HG03432 (cell line): ENCODE measurements around the gene STIM1.
"Not testable (repeated sequence)": the region's sequence is repeated elsewhere in the genome, so short reads cannot be mapped to it uniquely, and the experiment has no call there.

ENCODE experiments used
- ATAC-seq: cut with Tn5 transposase; IDR thresholded peaks from one replicate; pipeline ENCODE4 v1.9.1; 2021; ENCODE audit warnings: mild to moderate bottlenecking, moderate library complexity; ENCODE audit not compliant: unreplicated experiment

STIM1 gene

DNA sequence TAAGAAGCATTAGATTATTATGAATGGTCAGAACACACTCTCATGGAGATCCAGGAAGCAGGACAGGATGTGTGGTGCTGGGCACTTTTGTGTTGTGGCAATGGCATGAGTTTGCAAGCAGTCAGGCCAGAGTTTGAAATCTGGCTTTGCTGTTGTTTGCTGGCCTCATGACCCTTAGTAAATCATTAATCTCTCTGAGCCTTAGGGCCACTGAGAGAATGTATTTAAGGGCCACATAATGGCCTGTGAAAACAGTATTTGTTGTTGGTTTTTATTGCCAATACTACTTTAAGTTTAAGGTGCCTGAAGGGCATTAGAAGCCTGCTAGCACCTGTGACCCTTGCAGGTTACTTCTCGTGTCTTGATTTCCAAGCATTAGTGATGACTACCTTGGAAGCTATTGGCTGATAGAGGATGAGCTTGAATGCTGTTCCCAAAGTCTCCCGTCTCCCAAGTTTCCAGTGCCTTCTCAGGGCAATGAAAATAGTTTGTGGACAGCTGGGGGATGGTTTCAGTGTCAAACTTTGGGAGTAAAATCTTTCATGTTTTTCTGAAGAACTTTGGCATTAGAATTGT is 24.6 kb downstream of the STIM1 start:
- peak; percentile 36 for ATAC-seq

DNA sequence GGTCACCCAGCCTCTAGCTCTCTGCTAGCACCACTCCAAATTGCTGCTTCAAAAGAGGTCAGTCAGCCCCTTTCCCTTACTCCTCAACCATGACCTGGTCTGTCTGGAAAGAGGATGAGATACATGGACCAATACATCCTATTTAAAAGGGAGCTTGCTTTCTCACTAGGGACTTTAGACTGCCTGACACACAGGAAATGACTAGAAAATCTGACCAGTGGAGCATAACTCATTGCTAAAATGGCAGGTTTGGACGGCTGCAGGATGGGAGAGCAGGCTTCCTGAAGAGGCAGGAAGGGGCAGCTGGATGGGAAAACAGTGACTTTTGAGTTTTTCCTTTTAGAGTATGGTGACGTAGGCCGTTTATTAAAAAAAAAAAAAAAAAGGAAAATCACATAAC is 25.3 kb downstream of the STIM1 start:
- peak; percentile 48 for ATAC-seq

DNA sequence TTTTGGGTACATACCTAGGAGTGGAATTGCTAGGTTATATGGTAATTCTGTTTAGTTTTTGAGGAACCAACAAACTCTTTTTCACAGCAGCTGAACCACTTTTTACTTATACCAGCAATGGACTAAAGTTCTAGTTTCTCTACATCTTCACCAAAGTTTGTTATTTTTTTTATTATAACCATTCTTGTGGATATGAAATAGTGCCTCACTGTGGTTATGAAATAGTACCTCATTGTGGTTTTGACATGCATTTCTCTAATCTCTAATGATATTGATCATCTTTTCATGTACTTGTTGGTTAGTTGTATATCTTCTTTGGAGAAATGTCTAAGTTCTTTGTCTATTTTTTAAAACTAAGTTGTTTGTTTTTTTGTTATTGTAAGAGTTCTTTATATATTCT is 27.2 kb downstream of the STIM1 start:
- no peak for ATAC-seq

DNA sequence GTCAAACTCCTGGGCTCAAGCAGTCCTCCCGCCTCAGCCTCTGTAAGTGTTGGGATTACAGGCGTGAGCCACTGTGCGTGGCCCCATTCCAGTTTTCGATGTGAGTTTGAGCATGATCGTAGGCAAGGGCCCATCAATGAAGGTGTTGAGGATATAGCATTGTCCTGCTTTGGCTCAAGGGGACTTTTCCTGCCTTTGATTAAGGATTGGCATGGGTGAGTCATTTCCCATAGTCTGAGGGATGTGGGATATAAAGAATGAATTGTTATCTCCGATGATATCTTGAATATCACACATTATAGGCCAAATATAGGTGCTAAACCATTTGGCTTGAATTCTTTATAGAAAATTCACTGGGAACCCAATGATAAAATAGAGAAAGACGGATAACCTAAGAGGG is 30.4 kb downstream of the STIM1 start:
- no peak for ATAC-seq

DNA sequence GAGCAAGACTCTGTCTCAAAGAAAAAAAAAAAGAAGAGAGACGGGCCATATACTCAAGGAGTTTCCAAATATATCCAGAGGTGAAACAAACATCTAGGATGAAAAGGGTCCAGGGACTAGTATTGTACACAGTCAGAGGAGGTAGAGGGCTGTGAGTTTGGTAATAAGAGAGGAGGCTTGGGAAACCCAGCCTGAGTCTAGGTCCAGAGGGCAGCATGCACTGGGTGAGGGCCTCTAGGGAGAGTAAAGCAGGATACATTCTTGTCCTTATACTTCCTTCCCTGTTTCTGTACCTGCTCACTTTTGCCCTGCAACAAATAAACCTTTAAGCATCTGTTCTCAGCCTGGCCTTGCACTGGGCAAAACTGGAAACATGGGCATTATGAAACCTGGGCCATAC is 31.5 kb downstream of the STIM1 start:
- no peak for ATAC-seq

DNA sequence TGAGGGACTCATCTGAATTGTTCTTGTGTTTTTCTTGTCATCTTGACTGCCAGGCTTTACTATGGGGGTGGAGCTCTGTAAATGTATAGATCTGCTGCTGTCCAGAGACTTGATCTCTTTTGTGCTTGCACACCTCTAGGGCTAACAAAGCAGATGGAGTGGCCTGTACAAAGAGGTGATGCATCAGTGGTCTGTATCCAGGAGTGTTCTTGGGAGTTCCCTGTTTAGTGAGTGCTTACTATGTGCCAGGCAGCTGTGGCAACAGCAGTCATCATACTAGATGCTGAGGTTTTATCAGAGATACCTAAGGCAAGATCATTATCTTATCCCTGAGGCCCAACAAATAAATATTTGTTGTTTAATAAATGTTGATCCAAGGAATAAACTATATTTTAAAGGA is 33.4 kb downstream of the STIM1 start:
- no peak for ATAC-seq

DNA sequence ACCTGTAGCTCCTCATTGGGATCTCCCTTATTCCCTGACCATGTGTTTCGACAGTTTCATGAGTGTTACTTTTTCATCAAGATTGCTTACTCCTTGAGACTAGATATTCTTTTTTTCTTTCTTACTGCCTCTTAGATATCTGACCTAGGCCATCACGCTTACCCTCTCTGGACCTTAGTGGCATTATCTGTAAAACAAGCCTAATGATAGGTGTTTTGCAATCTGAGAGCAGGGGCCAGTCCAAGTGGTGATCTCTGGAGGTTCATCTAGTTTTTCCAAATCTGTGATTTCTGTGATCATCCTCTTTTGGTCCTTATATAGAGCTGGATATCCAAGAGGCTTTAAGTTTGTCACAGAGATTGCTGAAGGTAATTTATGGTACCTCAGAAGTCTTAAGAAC is 34.5 kb downstream of the STIM1 start:
- no peak for ATAC-seq

DNA sequence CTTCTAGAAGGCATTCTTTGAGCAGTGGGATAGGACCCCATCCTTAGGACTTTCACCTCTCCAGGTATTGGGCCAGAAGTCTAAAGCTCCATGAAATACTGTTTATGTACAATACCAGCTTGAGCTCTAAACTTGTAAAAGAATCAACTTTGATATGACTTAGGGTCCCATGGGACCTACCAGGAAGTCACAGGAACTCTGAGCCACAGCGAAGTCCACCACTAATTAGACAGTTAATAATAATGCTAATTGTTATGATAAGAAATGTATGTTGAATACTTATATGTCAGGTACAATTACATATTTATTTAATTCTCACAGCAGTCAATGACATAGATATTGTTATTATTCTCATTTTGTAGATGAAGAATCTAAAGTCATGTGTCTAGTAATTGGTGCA is 35.3 kb downstream of the STIM1 start:
- no peak for ATAC-seq

DNA sequence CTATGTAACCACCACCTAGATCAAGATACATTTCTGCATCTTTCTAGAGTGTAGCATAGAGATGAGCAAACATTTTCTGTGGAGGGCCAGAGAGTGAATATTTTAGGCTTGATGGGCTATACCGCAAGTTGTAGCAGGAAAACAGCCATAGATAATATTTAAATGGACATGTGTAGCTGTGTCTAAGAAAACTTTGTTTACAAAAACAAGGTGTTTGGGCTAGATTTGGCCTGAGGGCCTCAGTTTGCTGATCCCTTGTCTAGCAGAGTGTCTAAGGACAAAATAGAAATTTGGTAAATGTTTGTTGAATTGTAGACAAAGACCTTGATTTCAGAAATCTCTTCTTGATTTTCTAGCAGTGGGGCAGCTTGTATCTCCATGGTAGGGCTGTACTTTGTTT is 36.3 kb downstream of the STIM1 start:
- no peak for ATAC-seq

DNA sequence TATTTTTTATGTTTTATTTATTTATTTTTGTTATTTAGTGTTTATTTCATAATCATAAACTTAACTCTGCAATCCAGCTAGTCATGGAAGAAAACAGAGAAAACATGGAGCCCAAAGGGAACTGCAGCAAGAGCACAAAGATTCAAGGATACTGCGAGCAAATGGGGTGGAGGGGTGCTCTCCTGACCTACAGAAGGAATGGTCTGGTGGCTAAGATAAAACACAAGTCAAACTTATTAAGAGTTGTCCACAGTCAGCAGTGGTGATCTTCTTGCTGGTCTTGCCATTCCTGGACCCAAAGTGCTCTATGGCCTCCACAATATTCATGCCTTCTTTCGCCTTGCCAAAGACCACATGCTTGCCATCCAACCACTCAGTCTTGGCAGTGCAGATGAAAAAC is 36.7 kb downstream of the STIM1 start:
- ATAC-seq: no peak

DNA sequence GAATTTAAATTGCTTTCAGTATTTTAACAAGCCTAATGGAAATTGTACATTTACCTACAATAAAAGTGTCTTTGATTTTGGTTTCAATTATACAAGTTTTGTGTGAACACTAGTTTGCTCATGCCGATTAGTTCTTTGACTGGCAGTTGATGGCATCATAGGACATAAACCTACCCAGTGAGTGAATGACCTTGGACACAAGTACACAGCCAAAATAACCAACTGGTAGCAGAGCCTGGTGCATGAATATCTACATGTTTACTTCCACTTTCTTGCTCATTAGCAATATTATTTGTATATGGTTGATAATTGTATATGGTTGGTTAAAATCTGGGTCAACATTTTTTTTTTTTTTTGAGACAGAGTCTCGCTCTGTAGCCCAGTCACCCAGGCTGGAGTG is 37.8 kb downstream of the STIM1 start:
- ATAC-seq: no peak

DNA sequence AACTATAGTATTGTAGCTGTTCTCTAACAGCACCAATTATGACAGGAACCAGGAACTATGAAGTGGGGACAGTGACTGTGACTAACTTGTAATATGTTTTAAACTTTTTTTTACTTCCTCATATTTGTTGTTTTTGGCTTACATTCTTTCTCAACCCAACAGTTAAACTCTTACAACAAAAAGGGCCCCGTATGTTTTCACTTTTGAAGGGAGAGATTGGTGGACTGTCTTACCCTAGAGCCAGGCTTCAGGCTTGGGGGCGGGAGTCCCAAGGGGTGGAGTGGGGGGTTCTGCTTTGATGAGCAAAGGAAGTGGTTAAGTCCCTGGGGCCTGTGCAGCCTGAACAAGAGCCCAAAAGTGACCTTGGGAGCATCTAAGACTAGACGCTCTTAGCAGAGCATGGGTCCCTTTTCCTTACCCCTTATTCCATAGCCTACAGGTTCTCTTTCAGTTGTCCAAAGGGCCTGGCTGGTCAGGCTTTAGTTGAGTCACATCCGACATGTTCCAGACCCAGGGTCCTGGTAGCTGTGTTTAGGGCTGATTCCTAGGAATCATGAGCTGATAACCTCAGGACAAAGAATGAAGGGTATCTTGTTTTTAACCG is 38.8 kb downstream of the STIM1 start:
- peak; percentile 99 for ATAC-seq

DNA sequence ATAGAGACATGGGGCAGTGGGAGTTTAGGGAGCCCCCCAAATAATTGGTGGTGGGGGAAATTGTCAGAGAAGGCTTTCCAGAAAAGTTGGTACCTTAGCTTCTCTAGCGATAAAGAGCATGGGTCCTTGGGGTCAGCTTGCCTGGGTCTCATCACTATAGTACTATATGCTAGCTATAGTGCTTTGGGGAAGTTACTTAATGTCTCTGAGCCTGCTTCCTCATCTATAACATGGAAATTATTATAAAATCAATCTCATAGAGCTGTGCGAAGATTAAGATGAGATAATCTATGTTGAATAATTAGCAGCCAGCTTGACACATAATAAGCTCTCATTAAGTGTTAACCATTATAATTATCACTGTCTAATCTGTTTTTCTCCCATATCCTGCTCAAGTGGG is 41.2 kb downstream of the STIM1 start:
- no peak for ATAC-seq

DNA sequence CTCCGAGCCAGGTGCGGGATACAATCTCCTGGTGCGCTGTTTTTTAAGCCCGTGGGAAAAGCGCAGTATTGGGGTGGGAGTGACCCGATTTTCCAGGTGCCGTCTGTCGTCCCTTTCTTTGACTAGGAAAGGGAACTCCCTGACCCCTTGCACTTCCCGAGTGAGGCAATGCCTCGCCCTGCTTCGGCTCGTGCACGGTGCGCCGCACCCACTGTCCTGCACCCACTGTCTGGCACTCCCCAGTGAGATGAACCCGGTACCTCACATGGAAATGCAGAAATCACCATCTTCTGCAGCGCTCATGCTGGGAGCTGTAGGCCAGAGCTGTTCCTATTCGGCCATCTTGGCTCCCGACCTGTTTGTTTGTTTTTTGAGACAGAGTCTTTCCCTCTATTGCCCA is 44.8 kb downstream of the STIM1 start:
- not testable (repeated sequence) for ATAC-seq

DNA sequence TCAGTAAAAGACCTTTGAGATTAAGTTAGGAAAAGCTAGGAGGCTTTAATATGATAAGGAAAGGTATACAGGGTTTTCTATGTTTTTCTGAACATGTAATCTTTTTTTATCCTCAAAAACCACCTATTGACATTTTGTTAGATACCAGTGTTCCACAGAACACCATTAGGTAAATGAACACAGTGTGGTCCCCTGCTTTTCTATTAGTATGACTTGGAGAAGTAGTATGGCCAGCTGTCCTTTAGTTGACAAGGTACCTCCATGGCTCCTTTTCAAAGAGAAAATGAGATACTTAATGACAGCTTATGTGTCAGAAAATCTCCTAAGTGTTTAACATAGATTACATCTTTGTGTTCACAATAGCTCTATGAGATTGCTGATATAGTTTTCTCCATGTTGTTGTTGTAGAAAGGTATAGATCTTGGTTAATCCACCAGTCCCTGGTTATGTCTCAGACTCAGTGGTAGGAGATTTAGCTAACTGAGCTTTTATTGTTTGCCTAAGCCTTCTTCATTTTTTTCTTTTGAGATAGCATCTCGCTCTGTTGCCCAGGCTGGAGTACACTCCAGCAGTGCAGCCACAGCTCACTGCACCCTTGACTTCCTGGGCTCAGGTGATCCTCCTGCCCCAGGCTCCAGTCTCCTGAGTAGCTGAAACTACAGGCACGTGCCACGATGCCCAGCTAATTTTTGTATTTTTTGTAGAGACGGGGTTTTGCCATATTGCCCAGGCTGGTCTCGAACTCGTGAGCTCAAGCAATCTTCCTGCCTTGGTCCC is 46.0 kb downstream of the STIM1 start:
- ATAC-seq: no peak

DNA sequence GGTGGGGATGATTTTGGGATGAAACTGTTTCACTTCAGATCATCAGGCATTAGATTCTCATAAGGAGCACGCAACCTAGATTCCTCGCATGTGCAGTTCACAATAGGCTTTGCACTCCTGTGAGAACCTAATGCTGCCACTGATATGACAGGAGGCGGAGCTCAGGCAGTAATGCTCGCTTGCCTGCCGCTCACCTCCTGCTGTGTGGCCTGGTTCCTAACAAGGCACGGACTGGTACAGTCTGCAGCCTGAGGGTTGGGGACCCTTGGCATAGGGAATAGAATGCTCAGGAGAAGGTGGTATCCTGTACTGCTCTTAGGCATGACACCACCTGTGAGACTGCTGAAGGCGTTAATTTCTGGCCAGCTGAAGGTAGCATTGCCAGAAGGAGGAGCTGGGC is 47.0 kb downstream of the STIM1 start:
- no peak for ATAC-seq

DNA sequence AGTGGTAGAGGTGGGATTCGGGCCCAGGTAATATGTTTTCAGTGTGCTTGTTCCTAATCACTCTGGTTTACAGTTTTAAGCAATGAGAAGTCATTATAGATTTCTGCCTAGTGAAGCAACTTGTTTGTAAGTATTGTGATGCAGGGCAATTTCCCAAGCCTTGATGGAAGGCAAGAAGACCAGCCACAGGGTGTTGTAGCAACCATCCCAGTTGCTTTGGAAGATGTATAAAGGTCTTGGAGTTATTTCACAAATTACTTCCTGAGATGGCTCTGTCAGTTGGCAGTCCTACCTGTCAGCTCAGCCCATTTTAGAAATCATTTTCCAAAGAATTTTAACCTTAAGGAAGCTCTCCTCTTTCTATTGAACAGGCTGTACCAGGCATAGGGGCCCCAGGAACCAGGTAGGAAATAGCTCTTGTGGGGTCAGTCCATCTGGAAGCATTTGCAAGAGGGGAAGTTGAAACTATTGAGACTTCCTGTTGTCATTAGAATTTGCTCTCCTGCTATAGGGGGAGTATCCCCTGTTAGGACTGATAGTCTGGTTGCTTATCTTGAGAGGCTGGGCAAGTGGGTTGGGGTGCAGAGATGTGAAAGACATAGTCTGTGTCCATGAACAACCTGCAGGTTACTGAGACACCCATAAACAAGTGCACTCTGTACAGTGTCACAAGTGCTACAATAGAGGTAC is 47.9 kb downstream of the STIM1 start:
- peak; percentile 48 for ATAC-seq

DNA sequence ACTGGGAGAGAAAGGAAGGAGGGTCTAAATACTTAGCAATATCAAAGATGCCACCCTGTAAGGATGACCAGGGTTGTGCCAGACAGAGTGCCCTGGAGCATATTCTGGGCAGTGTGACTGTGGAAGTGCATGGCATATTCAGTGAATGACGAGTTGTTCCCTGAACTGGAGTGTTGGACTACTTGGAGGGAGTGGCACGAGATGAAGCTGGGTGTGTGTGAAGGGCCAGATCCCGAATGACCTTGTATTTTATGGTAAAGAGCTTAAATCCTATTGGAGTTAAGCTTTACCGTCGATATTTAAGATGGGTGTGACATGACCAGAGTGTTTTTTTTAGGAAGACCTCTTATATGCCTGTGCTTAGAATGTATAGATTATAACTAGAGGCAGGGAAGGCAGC is 48.8 kb downstream of the STIM1 start:
- ATAC-seq: no peak

DNA sequence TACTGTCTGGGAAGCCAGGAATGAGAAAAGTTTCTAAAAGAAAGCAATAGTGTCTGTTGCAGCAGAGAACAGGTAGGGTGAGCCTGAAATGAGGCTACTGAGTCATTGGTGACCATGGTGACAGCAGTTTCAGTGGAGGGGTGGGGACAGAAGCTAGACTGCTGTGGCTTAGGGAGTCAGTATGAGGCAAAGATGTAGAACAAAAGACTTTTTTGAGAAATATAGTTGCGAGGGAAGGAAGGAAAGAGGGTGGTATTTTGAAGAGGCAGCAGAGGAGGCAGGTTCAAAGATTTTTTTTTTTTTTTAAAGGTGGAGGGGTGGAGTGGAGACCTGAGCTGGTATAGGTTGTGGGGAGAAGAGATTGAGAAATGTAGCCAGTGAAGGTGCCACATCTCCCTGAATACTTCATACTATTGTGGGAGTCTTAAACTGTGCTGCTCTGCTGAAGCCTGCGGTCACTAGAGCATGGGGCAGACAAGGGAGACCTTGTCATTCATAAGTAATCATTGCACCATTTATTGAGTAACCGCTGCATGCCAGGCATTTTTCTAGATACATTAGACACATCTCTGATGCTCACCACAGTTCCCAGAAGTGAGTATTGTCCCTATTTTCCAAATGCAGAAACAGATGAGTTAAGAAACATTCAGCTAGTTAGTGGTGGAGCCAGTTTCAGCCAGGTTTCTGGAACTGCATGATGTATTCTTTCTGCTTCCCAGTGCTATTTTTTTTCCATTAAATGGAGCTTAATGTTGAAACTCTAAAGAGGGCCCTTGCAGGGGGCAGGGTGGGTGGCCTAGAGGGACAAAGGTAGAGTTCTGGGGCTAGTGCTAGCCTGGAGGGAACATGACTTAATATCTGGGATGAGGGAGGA is 49.9 kb downstream of the STIM1 start:
- ATAC-seq: peak; percentile 78

DNA sequence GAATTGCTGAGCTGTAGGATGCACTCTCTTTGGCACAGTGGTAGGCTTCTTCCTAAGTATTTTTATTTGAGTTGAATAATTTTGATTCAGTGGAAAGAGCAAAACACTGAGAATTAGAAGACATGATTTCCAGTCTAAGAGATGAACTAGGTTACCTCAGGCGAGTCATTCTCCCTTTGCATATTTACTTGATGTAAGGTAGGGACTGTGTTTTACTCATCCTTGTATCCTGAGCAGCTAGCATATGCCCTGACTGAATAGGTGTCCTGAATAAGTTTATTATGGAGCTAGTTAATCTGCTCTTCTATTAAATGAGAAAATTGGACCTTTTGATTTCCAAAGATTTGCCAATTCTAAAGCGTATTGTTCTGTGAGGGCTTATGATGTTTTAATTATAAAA is 50.7 kb downstream of the STIM1 start:
- ATAC-seq: no peak

DNA sequence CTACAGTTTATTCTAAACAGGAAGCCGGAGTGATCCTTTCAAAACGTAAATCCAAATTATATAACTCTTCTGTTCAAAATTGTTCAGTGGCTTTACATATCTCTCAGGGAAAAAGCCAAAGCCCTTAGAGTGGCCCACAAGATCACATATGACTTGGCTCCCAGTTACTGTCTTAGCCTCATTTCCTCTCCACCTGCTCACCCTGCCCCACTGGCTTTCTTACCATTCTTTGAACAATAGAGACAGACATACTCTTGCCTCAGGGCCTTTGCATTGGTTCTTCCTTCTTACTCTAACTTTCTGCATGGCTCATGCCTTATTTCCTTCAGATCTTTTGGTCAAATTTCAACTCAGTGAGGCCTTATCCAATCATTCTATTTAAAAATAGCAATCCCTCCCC is 52.1 kb downstream of the STIM1 start:
- no peak for ATAC-seq
